Fibroblast of skin of abdomen (primary cell): ENCODE measurements around the gene CNPY3. TPM values are rescaled to one million over a fixed set of nuclear protein-coding genes. Genes with fewer than 3 reads are reported as not detected.
A peak's percentile ranks its signal among the peaks of the same experiment; 100 is the strongest.
"Not testable (repeated sequence)": the region's sequence is repeated elsewhere in the genome, so short reads cannot be mapped to it uniquely, and the experiment has no call there.

Experiments used
- DNase-seq: peaks from one replicate; pipeline ENCODE4 v3.0.0-alpha.2; 2013
- polyA plus RNA-seq, 2 experiments: library from polyadenylated mRNA; unstranded; fragments of 120-200 nt; gene quantifications; one replicate each; pipeline ENCODE4 v1.2.1, GENCODE V29; 2013; ENCODE audit not compliant: insufficient read length in 2 of 2

CNPY3 gene
- polyA plus RNA-seq (2013, experiment 1 of 2; ENCODE audit: insufficient read length) = 44.3 TPM
- polyA plus RNA-seq (2013, experiment 2 of 2; ENCODE audit: insufficient read length) = 45.1 TPM

DNA sequence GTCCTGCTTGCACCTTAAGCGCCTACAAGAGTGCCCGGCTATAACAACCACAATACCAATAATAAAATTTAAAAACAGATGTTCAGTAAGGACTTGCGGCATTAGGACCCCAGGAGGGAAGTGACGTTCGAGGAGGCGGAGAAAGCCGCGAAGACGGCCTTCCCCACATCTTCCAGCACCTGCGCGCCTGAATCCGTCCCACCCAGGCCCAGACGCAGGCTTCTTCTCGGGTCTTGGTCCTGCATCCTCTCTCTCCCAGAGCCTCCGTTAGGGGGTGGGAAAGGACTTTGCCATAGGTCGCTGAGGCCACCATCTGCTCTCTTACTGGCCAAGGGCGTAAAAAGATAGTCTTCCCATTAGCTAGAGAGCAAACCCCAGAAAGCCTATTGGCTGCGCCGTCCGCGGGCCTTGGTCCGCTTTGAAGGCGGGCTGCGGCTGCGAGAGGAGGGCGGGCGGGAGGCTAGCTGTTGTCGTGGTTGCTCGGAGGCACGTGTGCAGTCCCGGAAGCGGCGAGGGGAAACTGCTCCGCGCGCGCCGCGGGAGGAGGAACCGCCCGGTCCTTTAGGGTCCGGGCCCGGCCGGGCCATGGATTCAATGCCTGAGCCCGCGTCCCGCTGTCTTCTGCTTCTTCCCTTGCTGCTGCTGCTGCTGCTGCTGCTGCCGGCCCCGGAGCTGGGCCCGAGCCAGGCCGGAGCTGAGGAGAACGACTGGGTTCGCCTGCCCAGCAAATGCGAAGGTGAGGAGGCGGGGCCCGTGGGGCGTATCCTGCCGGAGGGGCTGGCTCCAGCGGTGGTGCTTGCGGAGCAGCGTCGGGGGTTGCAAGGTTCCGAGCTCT lies at the start of gene CNPY3:
CNPY3 (plus strand) TSS at position 495 of the 835 bp plus-strand sequence; CDS start at position 586, 91 bp downstream.
- DNase-seq = peak; percentile 98

DNA sequence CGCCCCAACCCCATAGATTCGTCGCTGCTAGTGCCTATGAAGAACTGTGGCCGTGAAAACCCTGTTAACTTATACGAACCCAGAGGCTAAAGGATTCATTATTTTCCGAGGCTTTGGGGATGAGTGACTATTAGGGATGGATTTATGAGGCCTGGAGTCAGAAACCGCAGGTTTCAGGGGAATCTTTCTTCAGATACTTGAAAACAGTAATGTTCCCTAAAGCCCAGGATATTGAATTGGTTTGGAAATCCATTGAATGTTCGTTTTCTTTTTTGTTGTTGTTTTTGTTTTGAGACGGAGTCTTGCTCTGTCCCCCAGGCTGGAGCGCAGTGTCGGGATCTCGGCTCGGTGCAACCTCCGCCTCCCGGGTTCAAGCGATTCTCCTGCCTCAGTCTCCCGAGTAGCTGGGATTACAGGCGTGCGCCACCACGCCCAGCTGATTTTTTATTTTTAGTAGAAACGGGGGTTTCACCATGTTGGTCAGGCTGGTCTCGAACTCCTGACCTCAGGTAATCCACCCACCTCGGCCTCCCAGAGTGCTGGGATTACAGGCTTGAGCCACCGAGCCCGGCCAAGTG lies 49.0 kb upstream of the CNPY3 start:
- not testable (repeated sequence) for DNase-seq

DNA sequence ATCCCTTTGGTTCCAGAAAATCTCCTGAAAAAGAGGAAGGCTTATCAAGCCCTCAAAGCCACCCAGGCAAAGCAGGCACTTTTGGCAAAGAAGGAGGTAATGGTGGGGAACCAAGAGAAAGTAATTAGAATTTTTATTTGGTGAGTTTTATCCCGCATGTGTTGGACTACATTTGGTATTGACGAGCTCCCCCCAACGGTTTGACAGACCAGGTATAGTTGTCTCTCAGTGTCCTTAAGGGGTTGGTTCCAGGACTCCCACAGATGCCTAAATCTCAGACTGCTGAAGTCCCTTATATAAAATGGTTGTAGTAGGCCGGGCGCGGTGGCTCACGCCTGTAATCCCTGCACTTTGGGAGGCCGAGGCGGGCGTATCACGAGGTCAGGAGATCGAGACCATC lies 48.4 kb upstream of the CNPY3 start:
- not testable (repeated sequence) for DNase-seq

DNA sequence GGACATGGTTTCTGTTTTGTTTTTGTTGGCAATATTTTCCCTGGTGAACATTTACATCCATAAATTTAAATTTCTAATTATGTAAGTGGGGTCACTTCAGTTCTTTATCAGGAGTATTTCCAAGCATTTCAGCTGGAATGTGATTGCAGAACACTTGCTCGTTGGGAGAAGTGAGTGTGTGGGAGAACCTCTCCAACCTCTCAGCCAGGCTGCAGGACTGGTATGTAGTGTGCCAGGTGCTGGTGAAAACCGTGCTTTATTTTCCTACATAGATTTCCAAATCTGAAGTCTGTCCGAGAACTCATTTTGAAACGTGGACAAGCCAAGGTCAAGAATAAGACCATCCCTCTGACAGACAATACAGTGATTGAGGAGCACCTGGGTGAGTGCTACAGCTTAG lies 43.6 kb upstream of the CNPY3 start:
- DNase-seq = no peak

DNA sequence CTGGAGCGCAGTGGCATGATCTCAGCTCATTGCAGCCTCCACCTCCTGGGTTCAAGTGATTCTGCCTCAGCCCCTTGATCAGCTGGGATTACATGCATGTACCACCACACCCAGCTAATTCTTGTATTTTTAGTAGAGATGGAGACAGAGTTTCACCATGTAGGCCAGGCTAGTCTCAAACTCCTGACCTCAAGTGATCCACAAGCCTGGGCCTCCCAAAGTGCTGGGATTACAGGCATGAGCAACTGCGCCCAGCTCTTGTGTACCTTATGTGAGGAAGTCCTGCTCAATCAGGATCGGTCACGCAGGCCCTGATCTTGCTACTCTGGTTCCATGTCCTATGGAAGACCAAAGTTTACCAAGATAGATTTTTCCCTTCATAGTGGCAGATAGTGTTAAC lies 41.1 kb upstream of the CNPY3 start:
- DNase-seq = not testable (repeated sequence)

DNA sequence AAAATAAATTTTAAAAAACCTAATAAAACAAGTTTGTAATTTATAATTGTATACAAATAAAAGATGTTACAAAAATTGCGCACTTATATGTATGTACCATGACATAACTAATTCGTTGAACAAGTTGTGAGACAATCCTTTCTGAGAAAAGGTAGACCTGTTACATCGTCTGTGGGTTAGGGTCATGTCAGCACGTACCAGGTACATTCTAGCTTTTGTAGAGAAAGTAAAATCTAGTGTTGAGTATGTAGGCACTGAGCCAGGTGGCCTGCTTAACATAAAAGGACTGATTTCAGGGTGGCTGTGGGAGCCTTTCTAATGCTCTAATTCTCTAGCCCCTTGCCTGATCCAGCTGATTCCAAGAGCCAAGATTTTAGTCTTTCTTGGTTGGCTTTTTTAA lies 39.5 kb upstream of the CNPY3 start:
- DNase-seq = no peak

GRCh38 chr6:42890311-42891198 lies 38.7 kb upstream of the CNPY3 start:
- peak; percentile 98 for DNase-seq

DNA sequence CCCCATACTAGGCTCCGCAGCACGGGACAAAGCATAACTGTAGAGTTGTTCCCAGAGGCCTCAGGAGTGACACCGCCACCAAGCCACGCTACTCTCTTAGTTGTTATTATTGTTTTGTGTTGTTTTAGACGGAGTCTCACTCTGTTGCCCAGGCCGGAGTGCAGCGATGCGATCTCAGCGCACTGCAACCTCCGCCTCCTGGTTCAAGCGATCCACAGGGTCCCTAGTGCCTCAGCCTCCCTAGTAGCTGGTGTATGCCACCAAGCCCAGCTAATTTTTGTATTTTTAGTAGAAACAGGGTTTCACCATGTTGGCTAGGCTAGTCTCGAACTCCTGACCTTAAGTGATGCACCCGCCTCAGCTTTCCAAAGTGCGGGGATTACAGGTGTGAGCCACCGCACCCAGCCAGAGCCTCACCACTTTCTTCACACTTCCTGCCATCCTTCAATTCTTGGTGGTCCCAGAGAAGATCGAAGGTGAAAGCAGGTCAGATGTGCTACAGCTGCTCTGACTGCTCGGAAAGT lies 38.0 kb upstream of the CNPY3 start:
- no peak for DNase-seq

GRCh38 chr6:42894041-42894828 lies 35.0 kb upstream of the CNPY3 start:
- DNase-seq = not testable (repeated sequence)

DNA sequence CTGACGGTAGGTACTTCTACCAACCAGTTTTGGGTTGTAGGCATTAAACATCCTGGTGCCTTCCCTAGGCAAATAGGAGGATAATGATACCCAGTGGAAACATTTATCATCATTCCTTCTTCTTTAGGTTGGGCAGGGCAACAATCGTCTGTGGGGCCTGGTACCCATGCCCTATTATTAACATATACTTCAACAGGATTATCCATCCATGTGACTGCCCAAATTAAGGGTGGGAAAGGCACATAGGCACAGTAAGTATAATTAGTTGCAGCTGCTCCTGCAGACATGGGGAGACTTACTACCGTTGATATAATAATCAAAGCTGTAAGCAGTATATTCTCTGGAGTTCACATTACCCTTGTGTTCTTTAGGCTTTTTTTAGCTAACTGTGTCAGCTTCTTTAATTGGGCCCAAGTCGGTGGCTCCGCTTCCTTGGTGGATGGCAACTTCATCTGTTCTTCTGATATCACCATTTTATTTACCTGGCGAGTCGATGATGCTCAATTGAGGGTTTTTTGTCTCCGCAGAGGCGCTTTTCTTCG lies 33.0 kb upstream of the CNPY3 start:
- DNase-seq = no peak

DNA sequence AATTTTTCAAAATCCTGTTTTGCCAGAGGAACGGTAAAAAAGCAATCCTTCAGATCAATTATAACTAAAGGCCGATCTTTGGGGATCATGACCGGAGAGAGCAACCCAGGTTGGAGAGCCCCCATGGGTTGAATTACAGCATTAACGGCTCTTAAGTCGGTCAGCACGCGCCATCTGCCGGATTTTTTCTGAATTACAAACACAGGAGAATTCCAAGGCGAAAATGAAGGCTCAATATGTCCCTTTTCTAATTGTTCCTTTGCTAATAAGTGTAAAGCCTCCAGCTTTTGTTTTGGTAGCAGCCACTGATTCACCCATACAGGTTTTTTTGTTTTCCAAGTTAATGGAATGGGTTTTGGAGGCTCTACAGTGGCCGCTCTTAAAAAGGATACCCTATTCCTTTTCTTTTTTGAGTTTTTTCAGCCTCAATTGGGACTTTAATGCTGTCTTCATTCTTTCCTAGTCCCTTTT lies 30.4 kb upstream of the CNPY3 start:
- peak; percentile 64 for DNase-seq

DNA sequence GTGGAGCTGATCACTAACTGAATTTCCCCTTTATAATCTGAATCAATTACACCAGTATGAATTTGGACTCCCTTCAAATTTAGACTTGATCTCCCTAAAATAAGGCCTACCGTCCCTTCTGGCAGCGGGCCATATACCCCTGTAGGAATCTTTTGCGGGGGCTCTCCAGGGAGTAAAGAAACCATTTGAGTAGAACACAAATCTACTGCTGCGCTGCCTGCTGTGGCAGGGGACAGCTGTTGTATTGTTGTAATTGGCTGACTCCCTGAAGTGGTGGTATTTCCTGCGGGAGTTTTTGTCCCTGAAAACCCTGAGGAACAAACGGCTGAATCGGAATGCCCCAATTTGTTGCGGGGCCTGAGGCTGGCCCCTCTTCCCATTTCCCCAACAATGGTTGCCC lies 29.4 kb upstream of the CNPY3 start:
- DNase-seq = no peak

DNA sequence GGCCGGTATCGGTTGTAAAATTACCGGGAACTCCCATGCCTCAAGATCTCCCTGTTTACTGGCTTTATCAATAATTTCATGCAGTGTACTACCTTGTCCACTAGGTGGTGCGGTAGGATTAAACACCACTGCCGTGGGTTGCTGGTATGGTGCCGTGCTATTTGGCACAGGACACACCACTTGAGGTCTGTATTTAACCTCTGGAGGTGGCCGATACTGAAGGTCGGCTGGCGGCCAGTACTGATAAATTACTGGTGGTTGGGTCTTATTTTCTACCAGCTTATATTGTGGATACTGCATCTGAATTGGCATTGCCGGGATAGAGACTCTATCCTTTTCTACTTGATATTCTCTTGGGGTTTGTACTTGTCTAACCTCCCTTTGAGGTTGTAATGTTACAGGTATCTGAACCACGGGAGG lies 27.7 kb upstream of the CNPY3 start:
- DNase-seq = peak; percentile 78

DNA sequence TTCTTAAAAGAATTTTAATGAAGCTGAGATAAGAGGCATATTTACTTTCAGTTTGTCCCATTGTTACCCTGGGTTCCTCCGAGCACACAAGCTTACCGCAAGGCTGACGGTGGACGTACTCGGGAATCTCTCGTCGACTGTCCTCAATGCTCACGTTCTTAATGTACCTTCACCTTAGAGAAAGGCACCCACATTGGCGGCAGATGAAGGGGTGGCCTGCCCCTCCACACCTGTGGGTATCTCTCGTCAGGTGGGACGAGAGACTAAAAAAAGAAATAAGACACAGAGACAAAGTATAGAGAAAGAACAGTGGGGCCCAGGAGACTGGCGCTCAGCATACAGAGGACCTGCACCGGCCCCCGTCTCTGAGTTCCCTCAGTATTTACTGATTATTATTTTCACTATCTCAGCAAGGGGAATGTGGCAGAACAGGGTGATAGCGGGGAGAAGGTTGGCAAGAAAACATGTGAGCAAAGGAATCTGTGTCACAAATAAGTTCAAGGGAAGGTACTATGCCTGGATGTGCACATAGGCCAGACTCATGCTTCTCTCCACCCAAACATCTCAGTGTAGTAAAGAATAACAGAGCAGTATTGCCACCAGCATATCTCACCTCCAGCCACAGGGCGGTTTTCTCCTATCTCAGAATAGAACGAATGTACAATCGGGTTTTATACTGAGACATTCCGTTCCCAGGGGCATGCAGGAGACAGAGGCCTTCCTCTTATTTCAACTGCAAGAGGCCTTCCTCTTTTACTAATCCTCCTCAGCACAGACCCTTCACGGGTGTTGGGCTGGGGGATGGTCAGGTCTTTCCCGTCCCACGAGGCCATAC lies 26.6 kb upstream of the CNPY3 start:
- not testable (repeated sequence) for DNase-seq

DNA sequence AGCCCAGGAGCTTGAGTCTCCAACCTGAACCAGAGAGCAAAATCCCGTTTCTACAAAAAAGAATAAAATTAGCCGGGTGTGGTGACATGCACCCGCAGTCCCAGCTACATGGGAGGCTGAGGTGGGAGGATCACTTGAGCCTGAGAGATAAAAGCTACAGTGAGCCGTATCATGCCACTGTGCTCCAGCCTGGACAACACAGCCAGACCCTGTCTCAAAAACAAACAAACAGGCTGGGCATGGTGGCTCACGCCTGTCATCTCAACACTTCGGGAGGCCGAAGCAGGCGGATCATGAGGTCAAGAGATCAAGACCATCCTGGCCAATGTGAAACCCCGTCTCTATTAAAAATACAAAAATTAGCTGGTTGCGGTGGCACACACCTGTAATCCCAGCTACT lies 24.8 kb upstream of the CNPY3 start:
- no peak for DNase-seq

- DNase-seq = no peak
Observed at GRCh38 chr6:42907336-42907735, 21.9 kb upstream of the CNPY3 start.

GRCh38 chr6:42909835-42910234 lies 19.4 kb upstream of the CNPY3 start:
- DNase-seq = no peak

- no peak for DNase-seq
Observed at GRCh38 chr6:42911171-42912021, 17.9 kb upstream of the CNPY3 start.

GRCh38 chr6:42914546-42914945 lies 14.7 kb upstream of the CNPY3 start:
- no peak for DNase-seq
